ENCODE measurements around the gene OMD.
A peak's percentile ranks its signal among the peaks of the same experiment; 100 is the strongest.

GRCh38 chr9:92438900-92439526, 14.7 kb upstream of the OMD start:
- TF ChIP-seq CTCF (IDR thresholded peaks at IDR 0.05; ENCODE audit: borderline replicate concordance, extremely low read depth, low read length, poor library complexity, severe bottlenecking) (peak; percentile 12), EZH2 (IDR thresholded peaks at IDR 0.05; ENCODE audit: borderline replicate concordance, low read depth, low read length, severe bottlenecking) (no peak)
